Cerebellar nuclear complex (tissue), 1 donor: ENCODE data around the gene CHN1.

ENCODE experiments used
- DNase-seq, 2 experiments: peaks; one replicate each; lab custom pipeline; 2025; lab: John Stamatoyannopoulos, UW

CHN1 gene

GRCh38 chr2:174924061-174924693 is 81.0 kb downstream of the CHN1 start:
- no peak for DNase-seq

GRCh38 chr2:174919947-174920595 is 85.1 kb downstream of the CHN1 start:
- no peak for DNase-seq

- no peak for DNase-seq
These were observed 86.2 kb downstream of the CHN1 start for GRCh38 chr2:174918886-174919526.

GRCh38 chr2:174916270-174916930 is 88.8 kb downstream of the CHN1 start:
- DNase-seq = no peak

GRCh38 chr2:174914853-174915760 is 90.1 kb downstream of the CHN1 start:
- DNase-seq = no peak

GRCh38 chr2:174908284-174908683 is 96.9 kb downstream of the CHN1 start:
- DNase-seq = no peak

- no peak for DNase-seq
These were observed 102.0 kb downstream of the CHN1 start for GRCh38 chr2:174903264-174903556.

- DNase-seq = no peak
These were observed 102.5 kb downstream of the CHN1 start for GRCh38 chr2:174902506-174903263.

- DNase-seq = no peak
These were observed 104.1 kb downstream of the CHN1 start for GRCh38 chr2:174901075-174901474.

GRCh38 chr2:174897286-174897685 is 107.9 kb downstream of the CHN1 start:
- DNase-seq = no peak

GRCh38 chr2:174893018-174893417 is 112.2 kb downstream of the CHN1 start:
- no peak for DNase-seq

- DNase-seq = no peak
These were observed 112.6 kb downstream of the CHN1 start for GRCh38 chr2:174892546-174892945.

- DNase-seq = no peak
These were observed 116.4 kb downstream of the CHN1 start for GRCh38 chr2:174888646-174889271.

GRCh38 chr2:174888146-174888545 is 117.0 kb downstream of the CHN1 start:
- DNase-seq = no peak

- DNase-seq = no peak
These were observed 122.8 kb downstream of the CHN1 start for GRCh38 chr2:174882416-174882815.

- no peak for DNase-seq
These were observed 123.5 kb downstream of the CHN1 start for GRCh38 chr2:174881678-174882077.

- DNase-seq = no peak
These were observed 126.5 kb downstream of the CHN1 start for GRCh38 chr2:174878537-174879147.

GRCh38 chr2:174877751-174878150 is 127.4 kb downstream of the CHN1 start:
- no peak for DNase-seq

GRCh38 chr2:174877301-174877700 is 127.9 kb downstream of the CHN1 start:
- DNase-seq = no peak

GRCh38 chr2:174874085-174874484 is 131.1 kb downstream of the CHN1 start:
- DNase-seq = no peak
